Measurements from ENCODE around the gene ACAA1.

ACAA1 gene

DNA sequence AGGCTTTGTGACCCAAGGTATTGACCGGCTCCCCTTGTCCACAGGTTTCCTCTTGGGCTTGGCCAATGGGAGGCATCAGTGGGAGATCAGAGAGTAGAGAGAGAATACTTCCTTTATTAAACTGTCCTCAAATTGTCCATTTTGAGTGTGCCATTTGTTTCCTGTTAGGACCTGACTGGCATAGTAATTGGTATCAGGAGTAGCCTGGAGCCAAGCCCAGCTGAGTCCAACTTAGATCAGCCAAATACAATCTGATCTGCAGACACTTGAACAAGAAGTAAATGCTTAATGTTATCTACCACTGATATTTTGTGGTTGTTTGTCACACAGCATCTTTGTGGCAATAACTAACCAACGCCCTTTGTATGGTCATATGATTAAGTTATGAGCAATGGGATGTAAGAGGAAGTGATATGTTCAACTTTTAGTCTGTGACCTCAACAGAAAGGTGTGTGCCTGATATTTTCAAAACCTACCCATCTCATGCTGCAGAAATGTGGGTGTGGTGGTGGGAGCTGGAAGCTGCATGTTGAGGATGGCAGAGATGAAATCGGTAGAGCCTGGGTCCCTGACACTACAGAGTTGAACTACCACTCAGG, 14.8 kb upstream of the ACAA1 start:
- no peak for TF ChIP-seq CTCF (IDR thresholded peaks at IDR 0.05)

- no peak; the same call in 1 of the 2 replicates for TF ChIP-seq CTCF (IDR thresholded peaks at IDR 0.05)
These were observed 14.0 kb upstream of the ACAA1 start for GRCh38 chr3:38150780-38151528.

DNA sequence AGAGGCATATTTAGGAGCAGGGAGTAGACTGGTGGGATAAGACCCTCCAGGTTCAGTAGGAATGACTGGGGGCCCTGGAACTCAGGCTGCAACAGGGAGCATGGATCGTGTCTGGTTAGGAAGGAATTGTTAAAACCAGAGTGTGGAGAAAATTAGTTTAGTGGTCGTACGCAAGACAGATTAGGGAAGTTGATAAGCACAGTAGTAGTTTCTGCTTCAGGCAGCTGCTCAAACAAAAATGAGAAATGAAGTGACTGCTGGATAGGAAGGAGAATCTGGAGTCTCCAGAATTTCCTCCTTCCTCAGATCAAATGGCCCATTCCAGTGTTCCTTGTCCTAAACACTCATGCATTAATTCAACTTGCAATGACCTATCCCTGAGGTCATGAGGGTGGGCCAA, 12.8 kb upstream of the ACAA1 start:
- no peak for TF ChIP-seq CTCF (IDR thresholded peaks at IDR 0.05)

- TF ChIP-seq CTCF (IDR thresholded peaks at IDR 0.05): no peak
These were observed 11.5 kb upstream of the ACAA1 start for GRCh38 chr3:38148311-38148882.

DNA sequence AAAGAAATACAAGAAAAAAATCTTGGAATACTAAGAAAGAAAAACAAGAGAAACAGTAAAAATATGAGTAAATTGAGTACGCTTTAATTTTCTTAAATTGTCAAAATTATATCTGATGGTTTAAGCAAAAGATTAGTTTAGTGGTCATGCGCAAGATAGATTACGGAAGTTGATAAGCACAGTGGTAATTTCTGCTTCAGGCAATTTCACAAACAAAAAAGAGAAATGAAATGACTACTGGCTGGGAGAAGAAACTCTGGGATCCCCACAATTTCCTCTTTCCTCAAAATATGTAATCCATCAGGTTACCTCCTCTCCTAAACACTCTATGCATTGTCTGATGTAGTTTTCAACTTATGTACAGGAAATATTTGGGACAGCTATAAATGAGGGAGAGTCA, 10.5 kb upstream of the ACAA1 start:
- TF ChIP-seq CTCF (IDR thresholded peaks at IDR 0.05): no peak

- no peak for TF ChIP-seq CTCF (IDR thresholded peaks at IDR 0.05)
These were observed 9.6 kb upstream of the ACAA1 start for GRCh38 chr3:38146504-38146903.

DNA sequence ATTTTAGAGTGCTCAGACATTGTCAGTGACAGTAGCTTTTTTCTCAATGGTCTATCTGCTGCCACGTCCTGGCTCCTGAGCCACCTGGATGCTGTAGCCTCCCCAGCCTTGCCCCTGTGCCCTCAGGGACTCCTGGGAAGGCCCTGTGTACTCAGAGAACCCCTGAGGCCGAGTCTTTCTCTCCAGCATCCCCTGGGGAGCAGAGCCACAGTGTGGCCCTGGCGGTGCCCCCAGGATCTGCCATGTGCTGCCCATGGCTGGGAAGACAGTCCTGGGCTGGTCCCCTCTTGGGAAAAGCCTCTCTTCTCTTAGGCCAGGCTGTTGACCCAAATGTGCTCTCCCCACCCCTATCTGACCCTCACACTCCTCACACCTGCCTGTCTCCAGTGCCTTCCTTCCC, 6.6 kb upstream of the ACAA1 start:
- TF ChIP-seq CTCF (IDR thresholded peaks at IDR 0.05): no peak
